WI38 (cell line): ENCODE data around the gene NLRP6.

Experiments
- H3K4me3 ChIP-seq: 2 replicates; pipeline ENCODE4 v1.5.1; 2011; ENCODE audit warnings: low read depth, mild to moderate bottlenecking, control low read depth, low read length
- CTCF ChIP-seq: IDR thresholded peaks from 2 replicates; pipeline ENCODE4 v1.5.1; 2012; ENCODE audit warnings: low read depth, mild to moderate bottlenecking, control low read depth, low read length

Gene NLRP6

GRCh38 chr11:278001-278951 lies at the start of gene NLRP6:
NLRP6 (plus strand) TSS chr11:278407; CDS start chr11:278570, 163 bp downstream.
- TF ChIP-seq CTCF, result no peak
- no peak within 1 kb of the TSS for H3K4me3 ChIP-seq

GRCh38 chr11:230431-230830 lies 47.8 kb upstream of the NLRP6 start:
- no peak for TF ChIP-seq CTCF
- H3K4me3 ChIP-seq, result no peak overlapping the region

- TF ChIP-seq CTCF, result no peak
Observed at GRCh38 chr11:232783-233565, 45.2 kb upstream of the NLRP6 start.

GRCh38 chr11:235180-235579 lies 43.0 kb upstream of the NLRP6 start:
- H3K4me3 ChIP-seq, result peak overlapping the region; percentile 89
- no peak for TF ChIP-seq CTCF

More at GRCh38 chr11:232783-233565, 45.2 kb upstream of the NLRP6 start:
- no peak overlapping the region for H3K4me3 ChIP-seq

- H3K4me3 ChIP-seq, result peak overlapping the region; percentile 89
- no peak for TF ChIP-seq CTCF
Observed at GRCh38 chr11:235609-235996, 42.6 kb upstream of the NLRP6 start.

- TF ChIP-seq CTCF, result no peak
- peak within 1 kb of the TSS; percentile 99 for H3K4me3 ChIP-seq
Observed at GRCh38 chr11:235997-236773, 42.0 kb upstream of the NLRP6 start, which contains the start of gene SIRT3. SIRT3 (minus strand) TSS chr11:236342; CDS start chr11:236328, 14 bp downstream.
